ENCODE data around the gene ATP6V0A4.
"Not testable (repeated sequence)": the region's sequence is repeated elsewhere in the genome, so short reads cannot be mapped to it uniquely, and the experiment has no call there.

ATP6V0A4 gene

GRCh38 chr7:138748666-138749065, 49.3 kb downstream of the ATP6V0A4 start:
- no peak for DNase-seq

- DNase-seq, result no peak
These were observed 51.9 kb downstream of the ATP6V0A4 start for GRCh38 chr7:138746073-138746472.

GRCh38 chr7:138745189-138745588, 52.8 kb downstream of the ATP6V0A4 start:
- no peak for DNase-seq

- DNase-seq, result no peak
These were observed 56.6 kb downstream of the ATP6V0A4 start for GRCh38 chr7:138741453-138741735.

- no peak for DNase-seq
These were observed 58.1 kb downstream of the ATP6V0A4 start for GRCh38 chr7:138739859-138740258.

GRCh38 chr7:138738551-138739335, 59.3 kb downstream of the ATP6V0A4 start:
- peak; percentile 70 for DNase-seq

GRCh38 chr7:138738114-138738513, 59.9 kb downstream of the ATP6V0A4 start:
- DNase-seq, result no peak

- no peak for DNase-seq
These were observed 62.6 kb downstream of the ATP6V0A4 start for GRCh38 chr7:138735399-138735798.

GRCh38 chr7:138731733-138732132, 66.3 kb downstream of the ATP6V0A4 start:
- DNase-seq, result not testable (repeated sequence)

- no peak for DNase-seq
These were observed 68.6 kb downstream of the ATP6V0A4 start for GRCh38 chr7:138729444-138729843.

GRCh38 chr7:138727336-138728099, 70.5 kb downstream of the ATP6V0A4 start:
- DNase-seq, result no peak

GRCh38 chr7:138726288-138726687, 71.7 kb downstream of the ATP6V0A4 start:
- no peak for DNase-seq

- DNase-seq, result no peak
These were observed 77.7 kb downstream of the ATP6V0A4 start for GRCh38 chr7:138720286-138720685.

GRCh38 chr7:138716889-138717288, 81.1 kb downstream of the ATP6V0A4 start:
- DNase-seq, result no peak

- no peak for DNase-seq
These were observed 84.8 kb downstream of the ATP6V0A4 start for GRCh38 chr7:138713191-138713590.

- DNase-seq, result no peak
These were observed 85.3 kb downstream of the ATP6V0A4 start for GRCh38 chr7:138712652-138713051.

GRCh38 chr7:138710536-138711385, 87.2 kb downstream of the ATP6V0A4 start:
- no peak for DNase-seq

- DNase-seq, result no peak
These were observed 92.8 kb downstream of the ATP6V0A4 start for GRCh38 chr7:138705167-138705566.

- no peak for DNase-seq
These were observed 96.5 kb downstream of the ATP6V0A4 start for GRCh38 chr7:138701537-138701923.

- DNase-seq, result no peak
These were observed 97.0 kb downstream of the ATP6V0A4 start, which contains the start of gene SVOPL for GRCh38 chr7:138700857-138701536. TSS of gene SVOPL (minus strand) at chr7:138701362. CDS start at chr7:138679045, 22,317 bp downstream.

- no peak for DNase-seq
These were observed 98.3 kb downstream of the ATP6V0A4 start for GRCh38 chr7:138699661-138700060.

GRCh38 chr7:138698281-138698680, 99.7 kb downstream of the ATP6V0A4 start:
- no peak for DNase-seq

All from HCEC 1CT (cell line).